Body of pancreas (tissue), 4 donors: Measurements from ENCODE around the gene LYRM1.

Source experiments
- POLR2A ChIP-seq, 3 donors: fragments of 450-650 bp; IDR thresholded peaks; one replicate each; pipeline ENCODE4 v1.6.1; 2016; ENCODE audit warnings: antibody characterized with exemption in 3 of 3, mild to moderate bottlenecking in 2 of 3
- TF ChIP-seq, protein P1 (sequence below), 7 experiments: fragments of 450-650 bp in 4 of 7; fragments of 200-600 bp in 3 of 7; sonication (generic) in 3 of 7; IDR thresholded peaks; one replicate each; pipeline ENCODE4 v1.5.1; 2016 to 2019; ENCODE audit warnings: antibody characterized with exemption in 7 of 7

- TF ChIP-seq, protein P1, sequence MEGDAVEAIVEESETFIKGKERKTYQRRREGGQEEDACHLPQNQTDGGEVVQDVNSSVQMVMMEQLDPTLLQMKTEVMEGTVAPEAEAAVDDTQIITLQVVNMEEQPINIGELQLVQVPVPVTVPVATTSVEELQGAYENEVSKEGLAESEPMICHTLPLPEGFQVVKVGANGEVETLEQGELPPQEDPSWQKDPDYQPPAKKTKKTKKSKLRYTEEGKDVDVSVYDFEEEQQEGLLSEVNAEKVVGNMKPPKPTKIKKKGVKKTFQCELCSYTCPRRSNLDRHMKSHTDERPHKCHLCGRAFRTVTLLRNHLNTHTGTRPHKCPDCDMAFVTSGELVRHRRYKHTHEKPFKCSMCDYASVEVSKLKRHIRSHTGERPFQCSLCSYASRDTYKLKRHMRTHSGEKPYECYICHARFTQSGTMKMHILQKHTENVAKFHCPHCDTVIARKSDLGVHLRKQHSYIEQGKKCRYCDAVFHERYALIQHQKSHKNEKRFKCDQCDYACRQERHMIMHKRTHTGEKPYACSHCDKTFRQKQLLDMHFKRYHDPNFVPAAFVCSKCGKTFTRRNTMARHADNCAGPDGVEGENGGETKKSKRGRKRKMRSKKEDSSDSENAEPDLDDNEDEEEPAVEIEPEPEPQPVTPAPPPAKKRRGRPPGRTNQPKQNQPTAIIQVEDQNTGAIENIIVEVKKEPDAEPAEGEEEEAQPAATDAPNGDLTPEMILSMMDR (IDR thresholded peaks at IDR 0.05): no peak
- TF ChIP-seq POLR2A (IDR thresholded peaks at IDR 0.05): no peak
Observed at GRCh38 chr16:20928774-20929411, 28.3 kb downstream of the LYRM1 start.
